RPMI7951 (cell line): ENCODE measurements around the gene PTPA. TPM values are rescaled to one million over a fixed set of nuclear protein-coding genes. Genes with fewer than 3 reads are reported as not detected.

Source experiments
- total RNA-seq: library from RNA; depleted of rRNA; stranded (reverse); fragments of >200 nt; shearing (Covaris generic); gene quantifications from 2 replicates; pipeline ENCODE4 v1.2.3, GENCODE V29; 2014; rRNA removed

The PTPA gene
- total RNA-seq, 1 experiment from 2014 or later: 75.8 TPM

Other genes with a start within 250 kb of the PTPA start
- gene KYAT1, start 229.5 kb upstream of the PTPA start, total RNA-seq: 8.0 and 9.6 TPM in 2 replicates
- 13.9 and 14.1 TPM in 2 replicates for gene LRRC8A, start 229.3 kb upstream of the PTPA start, total RNA-seq
- 1.7 and 1.8 TPM in 2 replicates for gene PHYHD1, start 190.4 kb upstream of the PTPA start, total RNA-seq
- gene DOLK, start 163.8 kb upstream of the PTPA start, total RNA-seq: 16.1 and 16.2 TPM in 2 replicates
- gene NUP188, start 163.7 kb upstream of the PTPA start, total RNA-seq: 28.9 and 33.4 TPM in 2 replicates
- gene SH3GLB2, start 83.1 kb upstream of the PTPA start, total RNA-seq: 25.2 and 28.2 TPM in 2 replicates
- gene MIGA2, start 74.8 kb upstream of the PTPA start, total RNA-seq: 13.7 and 15.6 TPM in 2 replicates
- 11.6 and 12.4 TPM in 2 replicates for gene DOLPP1, start 30.3 kb upstream of the PTPA start, total RNA-seq
- gene CRAT, start 622 bp upstream of the PTPA start, total RNA-seq: 28.7 and 29.9 TPM in 2 replicates
- gene IER5L, start 66.8 kb downstream of the PTPA start, total RNA-seq: 11.2 and 21.2 TPM in 2 replicates